Measurements from ENCODE around the gene SGTA. TPM values are rescaled to one million over a fixed set of nuclear protein-coding genes. Genes with fewer than 3 reads are reported as not detected.

SGTA gene
- total RNA-seq, 1 donor from 2014 or later, result 37.7 TPM

GRCh38 chr19:2809387-2810140 is 26.5 kb upstream of the SGTA start:
- Mint-ChIP-seq H3K9me3 (ENCODE audit: low read depth) (no peaks in the 10 kb centered on the region), H3K27ac (ENCODE audit: unreplicated experiment) (no peak overlapping the region), H3K27me3 (ENCODE audit: low read depth) (no peaks in the 10 kb centered on the region), H3K4me1 (ENCODE audit: low read depth) (no peaks in the 10 kb centered on the region), H3K36me3 (ENCODE audit: low read depth) (peaks cover 7% of the 10 kb centered on the region), H3K4me3 (ENCODE audit: unreplicated experiment) (no peak overlapping the region)
- DNase-seq (ENCODE audit: low spot score), result no peak
- no peak for TF ChIP-seq CTCF (IDR thresholded peaks at IDR 0.05)

DNA sequence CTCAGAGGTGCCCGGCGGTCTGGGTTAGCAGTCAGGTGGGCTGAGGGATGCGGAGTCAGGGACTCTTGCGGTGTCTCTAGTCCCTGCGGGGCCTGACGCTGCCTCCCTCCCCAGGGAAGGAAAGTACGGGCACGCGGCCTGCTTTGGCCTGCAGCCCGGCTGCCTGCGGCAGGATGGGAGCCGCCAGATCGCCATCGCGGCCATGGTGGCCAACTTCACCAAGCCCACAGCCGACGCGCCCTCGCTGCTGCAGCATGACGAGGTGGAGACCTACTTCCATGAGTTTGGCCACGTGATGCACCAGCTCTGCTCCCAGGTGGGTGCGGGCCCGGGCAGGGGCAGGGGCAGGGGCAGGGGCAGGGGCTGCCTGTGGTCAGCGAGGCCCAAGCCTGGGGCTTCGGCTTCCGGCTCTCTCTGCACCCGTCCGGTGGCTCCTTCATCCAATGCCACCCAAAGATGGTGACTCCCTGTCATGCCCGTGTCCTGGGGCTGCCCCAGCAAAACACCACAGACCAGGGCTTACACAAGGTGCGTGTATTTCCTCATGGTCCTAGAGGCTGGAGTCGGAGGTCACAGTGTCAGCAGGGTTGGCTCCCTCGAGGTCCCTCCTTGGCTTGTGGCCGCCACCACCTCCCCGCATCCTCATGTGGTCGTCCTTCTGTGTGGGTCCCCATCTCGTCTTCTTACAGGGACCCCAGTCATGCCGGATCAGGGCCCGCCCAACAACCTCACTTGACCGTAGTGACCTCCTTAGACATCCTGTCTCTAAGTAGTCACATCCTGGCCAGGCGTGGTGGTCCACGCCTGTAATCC is 25.3 kb upstream of the SGTA start:
- Mint-ChIP-seq H3K4me1 (ENCODE audit: low read depth) (no peaks in the 10 kb centered on the region), H3K9me3 (ENCODE audit: low read depth) (no peaks in the 10 kb centered on the region), H3K27me3 (ENCODE audit: low read depth) (no peaks in the 10 kb centered on the region), H3K36me3 (ENCODE audit: low read depth) (peaks cover 7% of the 10 kb centered on the region), H3K4me3 (ENCODE audit: unreplicated experiment) (no peak overlapping the region), H3K27ac (ENCODE audit: unreplicated experiment) (no peak overlapping the region)
- DNase-seq (ENCODE audit: low spot score), result no peak
- TF ChIP-seq CTCF (IDR thresholded peaks at IDR 0.05), result no peak

DNA sequence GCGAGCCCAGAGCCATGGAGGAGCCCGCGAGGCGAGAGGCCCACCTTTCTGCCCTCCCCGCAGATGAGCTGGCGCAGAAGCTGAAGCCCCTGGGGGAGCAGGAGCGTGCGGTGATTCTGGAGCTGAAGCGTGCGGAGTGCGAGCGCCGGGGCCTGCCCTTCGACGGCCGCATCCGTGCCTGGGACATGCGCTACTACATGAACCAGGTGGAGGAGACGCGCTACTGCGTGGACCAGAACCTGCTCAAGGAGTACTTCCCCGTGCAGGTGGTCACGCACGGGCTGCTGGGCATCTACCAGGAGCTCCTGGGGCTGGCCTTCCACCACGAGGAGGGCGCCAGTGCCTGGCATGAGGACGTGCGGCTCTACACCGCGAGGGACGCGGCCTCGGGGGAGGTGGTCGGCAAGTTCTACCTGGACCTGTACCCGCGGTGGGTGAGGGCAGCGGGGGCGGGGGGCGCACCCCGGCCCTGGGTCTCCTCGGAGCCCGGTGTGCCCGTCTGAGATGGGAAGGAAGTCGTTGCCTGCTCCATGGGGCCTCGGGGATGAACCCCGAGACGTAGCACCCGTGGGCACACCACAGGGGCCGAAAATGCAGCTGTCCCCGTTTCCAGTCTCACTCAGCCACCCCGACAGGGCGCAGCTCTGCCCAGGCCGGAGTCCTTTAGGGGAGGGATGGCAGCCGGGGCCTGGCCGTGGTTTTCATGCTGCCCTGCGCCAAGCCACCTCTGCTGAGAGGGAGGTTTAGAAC is 24.5 kb upstream of the SGTA start:
- no peak for DNase-seq (ENCODE audit: low spot score)
- Mint-ChIP-seq H3K4me3 (ENCODE audit: unreplicated experiment) (no peak overlapping the region), H3K9me3 (ENCODE audit: low read depth) (no peaks in the 10 kb centered on the region), H3K36me3 (ENCODE audit: low read depth) (peaks cover 10% of the 10 kb centered on the region), H3K4me1 (ENCODE audit: low read depth) (no peaks in the 10 kb centered on the region), H3K27me3 (ENCODE audit: low read depth) (no peaks in the 10 kb centered on the region), H3K27ac (ENCODE audit: unreplicated experiment) (no peak overlapping the region)
- no peak for TF ChIP-seq CTCF (IDR thresholded peaks at IDR 0.05)

- no peak overlapping the region for H3K27ac Mint-ChIP-seq (ENCODE audit: unreplicated experiment)
- H3K36me3 Mint-ChIP-seq (ENCODE audit: low read depth), result peaks cover 12% of the 10 kb centered on the region
- peak; percentile 87 for DNase-seq (ENCODE audit: low spot score)
- no peak for TF ChIP-seq CTCF (IDR thresholded peaks at IDR 0.05)
- no peaks in the 10 kb centered on the region for H3K27me3 Mint-ChIP-seq (ENCODE audit: low read depth)
- no peaks in the 10 kb centered on the region for H3K9me3 Mint-ChIP-seq (ENCODE audit: low read depth)
- H3K4me3 Mint-ChIP-seq (ENCODE audit: unreplicated experiment), result no peak overlapping the region
- H3K4me1 Mint-ChIP-seq (ENCODE audit: low read depth), result no peaks in the 10 kb centered on the region
Observed at GRCh38 chr19:2806736-2807378, 23.8 kb upstream of the SGTA start.
